Testis (tissue), 3 donors: ENCODE measurements around the gene PLEKHG4B. TPM values are rescaled to one million over a fixed set of nuclear protein-coding genes. Genes with fewer than 3 reads are reported as not detected.

ENCODE experiments used
- DNase-seq: peaks from one replicate; pipeline ENCODE4 v3.0.0-alpha.2; 2019
- H3K27ac ChIP-seq, 2 donors: fragments of 200-600 bp; sonication (generic); one replicate each; pipeline ENCODE4 v1.5.1; 2019
- H3K27me3 ChIP-seq: fragments of 200-600 bp; sonication (generic); one replicate; pipeline ENCODE4 v1.5.1; 2019
- H3K36me3 ChIP-seq: fragments of 200-600 bp; sonication (generic); one replicate; pipeline ENCODE4 v1.5.1; 2017; ENCODE audit warnings: low read depth; ENCODE audit errors: missing control alignments
- H3K4me1 ChIP-seq: fragments of 200-600 bp; sonication (generic); one replicate; pipeline ENCODE4 v1.5.1; 2019
- H3K4me3 ChIP-seq, 2 donors: fragments of 200-600 bp; sonication (generic); one replicate each; pipeline ENCODE4 v1.5.1; 2017 to 2019
- H3K9me3 ChIP-seq: fragments of 200-600 bp; sonication (generic); one replicate; pipeline ENCODE4 v1.5.1; 2017
- CTCF ChIP-seq, 3 experiments: fragments of 450-650 bp in 2 of 3; fragments of 200-600 bp in 1 of 3; sonication (generic) in 1 of 3; IDR thresholded peaks; one replicate each; pipeline ENCODE4 v1.5.1; 2016 to 2019; ENCODE audit warnings: antibody characterized with exemption in 3 of 3, mild to moderate bottlenecking in 2 of 3, moderate library complexity in 1 of 3
- POLR2A ChIP-seq: fragments of 450-650 bp; IDR thresholded peaks from one replicate; pipeline ENCODE4 v1.6.1; 2017; ENCODE audit warnings: antibody characterized with exemption, mild to moderate bottlenecking, moderate library complexity
- WGBS, 2 donors: methylation state at CpG; one replicate each; pipeline ENCODE4 v1.1.5; 2018; 5-methylcytosine and 5-hydroxymethylcytosine counted together
- intact Hi-C: fragments of 100-400 bp; cut with DNase I; formaldehyde crosslinking; loops from one replicate; pipeline ENCODE4 v1.15.1; 2023; ENCODE audit warnings: low total_unique reads
- polyA plus RNA-seq: library from polyadenylated mRNA; stranded (reverse); fragments of 350-450 nt; fragmentation: Illumina TruSeq; extraction: RNeasy Lipid Tissue Mini Kit (QIAGEN cat#74804); gene quantifications from one replicate; pipeline ENCODE4 v1.2.3, GENCODE V29; 2014; ENCODE audit warnings: low read depth, low replicate concordance; ENCODE audit not compliant: insufficient read depth
- total RNA-seq, 2 donors: library from RNA; depleted of rRNA; stranded (reverse); fragments of >200 nt; gene quantifications; one replicate each; pipeline ENCODE4 v1.2.3, GENCODE V29; 2016

The PLEKHG4B gene
- total and polyA plus RNA-seq, 3 donors from 2014 or later = 3.2 to 6.9 (median 6.0) TPM

- intact Hi-C loops = no loop called here
- Histone ChIP-seq H3K9me3 (no peaks in the 10 kb centered on the region), H3K27ac (no peak overlapping the region), H3K36me3 (no peaks in the 10 kb centered on the region), H3K4me3 (no peak overlapping the region), H3K4me1 (no peaks in the 10 kb centered on the region), H3K27me3 (no peaks in the 10 kb centered on the region)
- TF ChIP-seq CTCF (IDR thresholded peaks at IDR 0.05) (no peak), POLR2A (no peak)
- 79 to 81% methylated on average over 4 of the region's 4 CpGs for WGBS, 2 donors
- DNase-seq = no peak
Observed at GRCh38 chr5:77170-77501, 14.8 kb upstream of the PLEKHG4B start.

- Histone ChIP-seq H3K4me3 (no peak overlapping the region), H3K9me3 (no peaks in the 10 kb centered on the region), H3K27me3 (no peaks in the 10 kb centered on the region), H3K4me1 (no peaks in the 10 kb centered on the region), H3K27ac (no peak overlapping the region), H3K36me3 (no peaks in the 10 kb centered on the region)
- DNase-seq = no peak
- intact Hi-C loops = no loop called here
- TF ChIP-seq CTCF (IDR thresholded peaks at IDR 0.05) (no peak), POLR2A (no peak)
- 85 to 88% methylated on average over 9 to 10 of the region's 10 CpGs for WGBS, 2 donors
Observed at GRCh38 chr5:77546-77945, 14.4 kb upstream of the PLEKHG4B start.

GRCh38 chr5:77957-78804 is 13.8 kb upstream of the PLEKHG4B start:
- Histone ChIP-seq H3K4me1 (no peaks in the 10 kb centered on the region), H3K27ac (no peak overlapping the region), H3K36me3 (no peaks in the 10 kb centered on the region), H3K27me3 (no peaks in the 10 kb centered on the region), H3K9me3 (no peaks in the 10 kb centered on the region), H3K4me3 (no peak overlapping the region)
- DNase-seq = no peak
- intact Hi-C loops = no loop called here
- no peak for TF ChIP-seq POLR2A
- TF ChIP-seq CTCF (IDR thresholded peaks at IDR 0.05) = no peak
- 82% methylated on average over 14 to 17 of the region's 17 CpGs for WGBS, 2 donors

- intact Hi-C loops = no loop called here
- Histone ChIP-seq H3K4me1 (no peaks in the 10 kb centered on the region), H3K4me3 (no peak overlapping the region), H3K27me3 (no peaks in the 10 kb centered on the region), H3K36me3 (no peaks in the 10 kb centered on the region), H3K27ac (no peak overlapping the region), H3K9me3 (no peaks in the 10 kb centered on the region)
- no peak for DNase-seq
- WGBS, 2 donors = 86 to 89% methylated on average over 2 of the region's 2 CpGs
- TF ChIP-seq POLR2A (no peak), CTCF (IDR thresholded peaks at IDR 0.05) (no peak)
Observed at GRCh38 chr5:78805-79149, 13.2 kb upstream of the PLEKHG4B start.

- TF ChIP-seq POLR2A = no peak
- TF ChIP-seq CTCF (IDR thresholded peaks at IDR 0.05) = no peak
- DNase-seq = no peak
- H3K9me3 ChIP-seq = no peaks in the 10 kb centered on the region
- H3K4me1 ChIP-seq = no peaks in the 10 kb centered on the region
- no peaks in the 10 kb centered on the region for H3K36me3 ChIP-seq
- no peak overlapping the region for H3K4me3 ChIP-seq
- intact Hi-C loops = no loop called here
- WGBS, 2 donors = 82 to 86% methylated on average over 10 of the region's 10 CpGs
- no peak overlapping the region for H3K27ac ChIP-seq
- H3K27me3 ChIP-seq = no peaks in the 10 kb centered on the region
Observed at GRCh38 chr5:79263-79662, 12.7 kb upstream of the PLEKHG4B start.
